K562 (cell line): ENCODE data around the gene ASS1.

Experiments
- ATF7 ChIP-seq: fragments of 450-650 bp; IDR thresholded peaks from 2 replicates; pipeline ENCODE4 v1.7.1; 2014; ENCODE audit warnings: mild to moderate bottlenecking, moderate library complexity
- CBX3 ChIP-seq, 2 experiments: IDR thresholded peaks; 1 replicate in 1 of 2; 2 replicates in 1 of 2; pipeline ENCODE4 v1.6.1; 2012; ENCODE audit warnings: inconsistent platforms in 2 of 2, low read length in 2 of 2, borderline replicate concordance in 1 of 2, control low read depth in 1 of 2
- FOXJ3 ChIP-seq: sonication (generic); formaldehyde crosslinking; IDR thresholded peaks from 2 replicates; pipeline ENCODE4 v1.4.0; 2020; ENCODE audit warnings: mild to moderate bottlenecking, missing genetic modification reagents
- GABPA ChIP-seq: fragments of 200-800 bp; sonication (Bioruptor generic); conservative IDR thresholded peaks from 2 replicates; pipeline ENCODE4 v1.6.1; 2016; ENCODE audit warnings: low read depth, missing genetic modification characterization, missing compliant biosample characterization
- LCOR ChIP-seq: sonication (generic); formaldehyde crosslinking; IDR thresholded peaks from 2 replicates; pipeline ENCODE4 v1.8.0; 2022; ENCODE audit warnings: mild to moderate bottlenecking, missing genetic modification reagents
- MIER1 ChIP-seq: fragments of 450-650 bp; IDR thresholded peaks from 2 replicates; pipeline ENCODE4 v1.6.1; 2016; ENCODE audit warnings: antibody characterized with exemption, mild to moderate bottlenecking, low read depth
- MXI1 ChIP-seq: IDR thresholded peaks from 2 replicates; pipeline ENCODE4 v1.6.1; 2011; ENCODE audit warnings: low read depth, mild to moderate bottlenecking, improper control_type of control experiment, low read length
- SMC3 ChIP-seq: conservative IDR thresholded peaks from 2 replicates; pipeline ENCODE4 v1.6.1; 2011; ENCODE audit warnings: low read depth, low read length, improper control_type of control experiment; ENCODE audit not compliant: insufficient read depth
- TEAD4 ChIP-seq, 2 experiments: sonication (generic) in 1 of 2; formaldehyde crosslinking in 1 of 2; IDR thresholded peaks; 2 replicates each; pipeline versions ENCODE4 v1.6.1 to v1.8.0; 2012 to 2022; ENCODE audit warnings: borderline replicate concordance in 1 of 2, inconsistent platforms in 1 of 2, low read length in 1 of 2, mild to moderate bottlenecking in 1 of 2, missing genetic modification reagents in 1 of 2
- ZNF239 ChIP-seq: fragments of 250-450 bp; sonication (Bioruptor Pico); IDR thresholded peaks from 2 replicates; pipeline ENCODE4 v1.4.0; 2020; ENCODE audit warnings: mild to moderate bottlenecking
- TF ChIP-seq, protein P1 (sequence below): sonication (generic); formaldehyde crosslinking; IDR thresholded peaks from 2 replicates; pipeline ENCODE4 v1.8.0; 2022; ENCODE audit warnings: mild to moderate bottlenecking, missing genetic modification reagents
- TF ChIP-seq, protein P2 (sequence below), 3 experiments: IDR thresholded peaks in 2 of 3; conservative IDR thresholded peaks in 1 of 3; 2 replicates each; pipeline ENCODE4 v1.5.1; 2011 to 2012; ENCODE audit warnings: low read length in 3 of 3, mild to moderate bottlenecking in 3 of 3, control low read depth in 2 of 3, improper control_type of control experiment in 1 of 3, inconsistent platforms in 1 of 3, low read depth in 1 of 3, mixed read lengths in 1 of 3, moderate library complexity in 1 of 3; ENCODE audit not compliant: insufficient read depth in 2 of 3
- TF ChIP-seq, protein P3 (sequence below): sonication (generic); formaldehyde crosslinking; IDR thresholded peaks from 2 replicates; pipeline ENCODE4 v1.8.0; 2022; ENCODE audit warnings: missing genetic modification reagents, mild to moderate bottlenecking, moderate library complexity, borderline replicate concordance

DNA sequence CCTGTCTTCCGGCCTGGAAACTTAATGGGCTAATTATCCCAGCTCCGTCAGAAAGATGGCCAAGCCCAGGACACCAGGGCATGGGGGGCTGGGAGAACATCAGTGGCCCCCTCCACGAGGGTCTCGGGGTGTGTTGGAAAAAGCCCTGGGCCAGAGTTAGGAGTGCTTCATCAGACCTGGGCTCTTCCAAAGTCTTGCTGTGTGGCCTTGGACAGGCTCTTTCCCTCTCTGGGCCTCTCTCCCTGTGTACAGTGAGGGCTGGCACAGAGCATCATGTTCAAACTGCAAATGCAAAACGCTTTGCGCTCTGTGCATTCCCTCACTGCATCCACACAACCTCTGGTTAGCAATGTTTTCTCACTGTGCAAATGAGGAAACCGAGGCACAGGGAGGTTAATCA is 48.3 kb downstream of the ASS1 start:
- no peak for TF ChIP-seq ATF7
- TF ChIP-seq, protein P1, sequence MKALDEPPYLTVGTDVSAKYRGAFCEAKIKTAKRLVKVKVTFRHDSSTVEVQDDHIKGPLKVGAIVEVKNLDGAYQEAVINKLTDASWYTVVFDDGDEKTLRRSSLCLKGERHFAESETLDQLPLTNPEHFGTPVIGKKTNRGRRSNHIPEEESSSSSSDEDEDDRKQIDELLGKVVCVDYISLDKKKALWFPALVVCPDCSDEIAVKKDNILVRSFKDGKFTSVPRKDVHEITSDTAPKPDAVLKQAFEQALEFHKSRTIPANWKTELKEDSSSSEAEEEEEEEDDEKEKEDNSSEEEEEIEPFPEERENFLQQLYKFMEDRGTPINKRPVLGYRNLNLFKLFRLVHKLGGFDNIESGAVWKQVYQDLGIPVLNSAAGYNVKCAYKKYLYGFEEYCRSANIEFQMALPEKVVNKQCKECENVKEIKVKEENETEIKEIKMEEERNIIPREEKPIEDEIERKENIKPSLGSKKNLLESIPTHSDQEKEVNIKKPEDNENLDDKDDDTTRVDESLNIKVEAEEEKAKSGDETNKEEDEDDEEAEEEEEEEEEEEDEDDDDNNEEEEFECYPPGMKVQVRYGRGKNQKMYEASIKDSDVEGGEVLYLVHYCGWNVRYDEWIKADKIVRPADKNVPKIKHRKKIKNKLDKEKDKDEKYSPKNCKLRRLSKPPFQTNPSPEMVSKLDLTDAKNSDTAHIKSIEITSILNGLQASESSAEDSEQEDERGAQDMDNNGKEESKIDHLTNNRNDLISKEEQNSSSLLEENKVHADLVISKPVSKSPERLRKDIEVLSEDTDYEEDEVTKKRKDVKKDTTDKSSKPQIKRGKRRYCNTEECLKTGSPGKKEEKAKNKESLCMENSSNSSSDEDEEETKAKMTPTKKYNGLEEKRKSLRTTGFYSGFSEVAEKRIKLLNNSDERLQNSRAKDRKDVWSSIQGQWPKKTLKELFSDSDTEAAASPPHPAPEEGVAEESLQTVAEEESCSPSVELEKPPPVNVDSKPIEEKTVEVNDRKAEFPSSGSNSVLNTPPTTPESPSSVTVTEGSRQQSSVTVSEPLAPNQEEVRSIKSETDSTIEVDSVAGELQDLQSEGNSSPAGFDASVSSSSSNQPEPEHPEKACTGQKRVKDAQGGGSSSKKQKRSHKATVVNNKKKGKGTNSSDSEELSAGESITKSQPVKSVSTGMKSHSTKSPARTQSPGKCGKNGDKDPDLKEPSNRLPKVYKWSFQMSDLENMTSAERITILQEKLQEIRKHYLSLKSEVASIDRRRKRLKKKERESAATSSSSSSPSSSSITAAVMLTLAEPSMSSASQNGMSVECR (CRISPR knock-in tag): no peak
- TF ChIP-seq, protein P2, sequence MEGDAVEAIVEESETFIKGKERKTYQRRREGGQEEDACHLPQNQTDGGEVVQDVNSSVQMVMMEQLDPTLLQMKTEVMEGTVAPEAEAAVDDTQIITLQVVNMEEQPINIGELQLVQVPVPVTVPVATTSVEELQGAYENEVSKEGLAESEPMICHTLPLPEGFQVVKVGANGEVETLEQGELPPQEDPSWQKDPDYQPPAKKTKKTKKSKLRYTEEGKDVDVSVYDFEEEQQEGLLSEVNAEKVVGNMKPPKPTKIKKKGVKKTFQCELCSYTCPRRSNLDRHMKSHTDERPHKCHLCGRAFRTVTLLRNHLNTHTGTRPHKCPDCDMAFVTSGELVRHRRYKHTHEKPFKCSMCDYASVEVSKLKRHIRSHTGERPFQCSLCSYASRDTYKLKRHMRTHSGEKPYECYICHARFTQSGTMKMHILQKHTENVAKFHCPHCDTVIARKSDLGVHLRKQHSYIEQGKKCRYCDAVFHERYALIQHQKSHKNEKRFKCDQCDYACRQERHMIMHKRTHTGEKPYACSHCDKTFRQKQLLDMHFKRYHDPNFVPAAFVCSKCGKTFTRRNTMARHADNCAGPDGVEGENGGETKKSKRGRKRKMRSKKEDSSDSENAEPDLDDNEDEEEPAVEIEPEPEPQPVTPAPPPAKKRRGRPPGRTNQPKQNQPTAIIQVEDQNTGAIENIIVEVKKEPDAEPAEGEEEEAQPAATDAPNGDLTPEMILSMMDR (IDR thresholded peaks at IDR 0.05 in 2 of 3, conservative IDR thresholded peaks at IDR 0.05 in 1 of 3; ENCODE audit: insufficient read depth in 2 of 3, low read depth in 1 of 3, low read length in 3 of 3): no peak
- TF ChIP-seq GABPA (tag): no peak
- TF ChIP-seq ZNF239: no peak
- no peak for TF ChIP-seq LCOR (CRISPR knock-in tag)
- no peak for TF ChIP-seq CBX3 (IDR thresholded peaks at IDR 0.05; ENCODE audit: borderline replicate concordance in 1 of 2, low read length in 2 of 2)
- no peak for TF ChIP-seq TEAD4 (IDR thresholded peaks at IDR 0.05; ENCODE audit: low read length)
- TF ChIP-seq TEAD4 (CRISPR knock-in tag; IDR thresholded peaks at IDR 0.05; ENCODE audit: borderline replicate concordance): no peak
- TF ChIP-seq FOXJ3 (CRISPR knock-in tag): no peak
- no peak for TF ChIP-seq MIER1
- TF ChIP-seq MXI1: no peak
- no peak for TF ChIP-seq SMC3
- TF ChIP-seq, protein P3, sequence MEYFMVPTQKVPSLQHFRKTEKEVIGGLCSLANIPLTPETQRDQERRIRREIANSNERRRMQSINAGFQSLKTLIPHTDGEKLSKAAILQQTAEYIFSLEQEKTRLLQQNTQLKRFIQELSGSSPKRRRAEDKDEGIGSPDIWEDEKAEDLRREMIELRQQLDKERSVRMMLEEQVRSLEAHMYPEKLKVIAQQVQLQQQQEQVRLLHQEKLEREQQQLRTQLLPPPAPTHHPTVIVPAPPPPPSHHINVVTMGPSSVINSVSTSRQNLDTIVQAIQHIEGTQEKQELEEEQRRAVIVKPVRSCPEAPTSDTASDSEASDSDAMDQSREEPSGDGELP (CRISPR knock-in tag): no peak
